T-helper 1 cell treated with Interleukin-12 subunit alpha and Interleukin-12 subunit beta and Interleukin-4 antibody, amounts not matched to agents 30 μg/mL and 1 μg/mL, for 36 hours (primary cell): ENCODE results near the gene TPCN2.

Experiments used
- H3K27ac Mint-ChIP-seq: one replicate; pipeline ENCODE4 v1.8.0; 2021; ENCODE audit warnings: mild to moderate bottlenecking, mixed read lengths
- H3K27me3 Mint-ChIP-seq: one replicate; pipeline ENCODE4 v1.8.0; 2021; ENCODE audit warnings: low read depth, mixed read lengths
- H3K36me3 Mint-ChIP-seq: one replicate; pipeline ENCODE4 v1.8.0; 2021; ENCODE audit warnings: low read depth, mixed read lengths
- H3K4me1 Mint-ChIP-seq: one replicate; pipeline ENCODE4 v1.8.0; 2021; ENCODE audit warnings: low read depth, mixed read lengths
- H3K4me3 Mint-ChIP-seq: one replicate; pipeline ENCODE4 v1.8.0; 2021; ENCODE audit warnings: mild to moderate bottlenecking, moderate library complexity, mixed read lengths
- H3K9me3 Mint-ChIP-seq: one replicate; pipeline ENCODE4 v1.8.0; 2021; ENCODE audit warnings: mixed read lengths

TPCN2 gene

GRCh38 chr11:69054397-69055211, 5.9 kb downstream of the TPCN2 start:
- Mint-ChIP-seq H3K9me3 (no peaks in the 10 kb centered on the region), H3K27ac (no peak overlapping the region), H3K36me3 (no peaks in the 10 kb centered on the region), H3K4me3 (no peak overlapping the region), H3K27me3 (no peaks in the 10 kb centered on the region), H3K4me1 (peaks cover 7% of the 10 kb centered on the region)

- Mint-ChIP-seq H3K27me3 (no peaks in the 10 kb centered on the region), H3K4me3 (no peak overlapping the region), H3K4me1 (peaks cover 4% of the 10 kb centered on the region), H3K9me3 (no peaks in the 10 kb centered on the region), H3K36me3 (no peaks in the 10 kb centered on the region), H3K27ac (no peak overlapping the region)
These were observed 6.5 kb downstream of the TPCN2 start for GRCh38 chr11:69055212-69055586.

- Mint-ChIP-seq H3K4me1 (peaks cover 4% of the 10 kb centered on the region), H3K27me3 (no peaks in the 10 kb centered on the region), H3K4me3 (no peak overlapping the region), H3K36me3 (no peaks in the 10 kb centered on the region), H3K9me3 (no peaks in the 10 kb centered on the region), H3K27ac (no peak overlapping the region)
These were observed 7.1 kb downstream of the TPCN2 start for GRCh38 chr11:69055598-69056516.

- Mint-ChIP-seq H3K4me3 (no peak overlapping the region), H3K27ac (no peak overlapping the region), H3K27me3 (no peaks in the 10 kb centered on the region), H3K9me3 (no peaks in the 10 kb centered on the region), H3K36me3 (no peaks in the 10 kb centered on the region), H3K4me1 (no peaks in the 10 kb centered on the region)
These were observed 8.5 kb downstream of the TPCN2 start for GRCh38 chr11:69057236-69057635.

- H3K27me3 Mint-ChIP-seq, result no peaks in the 10 kb centered on the region
- no peaks in the 10 kb centered on the region for H3K4me1 Mint-ChIP-seq
- H3K36me3 Mint-ChIP-seq, result no peaks in the 10 kb centered on the region
- no peak overlapping the region for H3K4me3 Mint-ChIP-seq
- no peaks in the 10 kb centered on the region for H3K9me3 Mint-ChIP-seq
- H3K27ac Mint-ChIP-seq, result no peak overlapping the region
These were observed 9.1 kb downstream of the TPCN2 start for GRCh38 chr11:69057801-69058200.

- Mint-ChIP-seq H3K27me3 (no peaks in the 10 kb centered on the region), H3K4me1 (no peaks in the 10 kb centered on the region), H3K27ac (no peak overlapping the region), H3K36me3 (no peaks in the 10 kb centered on the region), H3K9me3 (no peaks in the 10 kb centered on the region), H3K4me3 (no peak overlapping the region)
These were observed 10.0 kb downstream of the TPCN2 start for GRCh38 chr11:69058511-69059270.

GRCh38 chr11:69059429-69059828, 10.7 kb downstream of the TPCN2 start:
- no peak overlapping the region for H3K4me3 Mint-ChIP-seq
- no peaks in the 10 kb centered on the region for H3K4me1 Mint-ChIP-seq
- H3K9me3 Mint-ChIP-seq, result no peaks in the 10 kb centered on the region
- H3K36me3 Mint-ChIP-seq, result no peaks in the 10 kb centered on the region
- no peak overlapping the region for H3K27ac Mint-ChIP-seq
- no peaks in the 10 kb centered on the region for H3K27me3 Mint-ChIP-seq

GRCh38 chr11:69059985-69060384, 11.3 kb downstream of the TPCN2 start:
- no peaks in the 10 kb centered on the region for H3K36me3 Mint-ChIP-seq
- no peaks in the 10 kb centered on the region for H3K4me1 Mint-ChIP-seq
- H3K4me3 Mint-ChIP-seq, result no peak overlapping the region

GRCh38 chr11:69060806-69061712, 12.3 kb downstream of the TPCN2 start:
- Mint-ChIP-seq H3K4me3 (no peak overlapping the region), H3K36me3 (no peaks in the 10 kb centered on the region), H3K9me3 (no peaks in the 10 kb centered on the region), H3K27ac (no peak overlapping the region), H3K4me1 (no peaks in the 10 kb centered on the region), H3K27me3 (no peaks in the 10 kb centered on the region)

More at GRCh38 chr11:69059985-69060384, 11.3 kb downstream of the TPCN2 start:
- Mint-ChIP-seq H3K27me3 (no peaks in the 10 kb centered on the region), H3K27ac (no peak overlapping the region), H3K9me3 (no peaks in the 10 kb centered on the region)

GRCh38 chr11:69061713-69062053, 13.0 kb downstream of the TPCN2 start:
- H3K27ac Mint-ChIP-seq, result peak overlapping the region; percentile 26

GRCh38 chr11:69062169-69062855, 13.6 kb downstream of the TPCN2 start:
- Mint-ChIP-seq H3K36me3 (no peaks in the 10 kb centered on the region), H3K27me3 (no peaks in the 10 kb centered on the region), H3K4me3 (no peak overlapping the region), H3K9me3 (no peaks in the 10 kb centered on the region), H3K27ac (peak overlapping the region; percentile 26), H3K4me1 (no peaks in the 10 kb centered on the region)

More at GRCh38 chr11:69061713-69062053, 13.0 kb downstream of the TPCN2 start:
- H3K4me3 Mint-ChIP-seq, result no peak overlapping the region
- H3K27me3 Mint-ChIP-seq, result no peaks in the 10 kb centered on the region
- H3K4me1 Mint-ChIP-seq, result no peaks in the 10 kb centered on the region
- no peaks in the 10 kb centered on the region for H3K36me3 Mint-ChIP-seq
- no peaks in the 10 kb centered on the region for H3K9me3 Mint-ChIP-seq

- no peaks in the 10 kb centered on the region for H3K27me3 Mint-ChIP-seq
- no peaks in the 10 kb centered on the region for H3K36me3 Mint-ChIP-seq
- H3K27ac Mint-ChIP-seq, result no peak overlapping the region
- no peaks in the 10 kb centered on the region for H3K4me1 Mint-ChIP-seq
- H3K4me3 Mint-ChIP-seq, result no peak overlapping the region
- no peaks in the 10 kb centered on the region for H3K9me3 Mint-ChIP-seq
These were observed 14.3 kb downstream of the TPCN2 start for GRCh38 chr11:69062873-69063651.
